ENCODE measurements around the gene JAG2.

The JAG2 gene

DNA sequence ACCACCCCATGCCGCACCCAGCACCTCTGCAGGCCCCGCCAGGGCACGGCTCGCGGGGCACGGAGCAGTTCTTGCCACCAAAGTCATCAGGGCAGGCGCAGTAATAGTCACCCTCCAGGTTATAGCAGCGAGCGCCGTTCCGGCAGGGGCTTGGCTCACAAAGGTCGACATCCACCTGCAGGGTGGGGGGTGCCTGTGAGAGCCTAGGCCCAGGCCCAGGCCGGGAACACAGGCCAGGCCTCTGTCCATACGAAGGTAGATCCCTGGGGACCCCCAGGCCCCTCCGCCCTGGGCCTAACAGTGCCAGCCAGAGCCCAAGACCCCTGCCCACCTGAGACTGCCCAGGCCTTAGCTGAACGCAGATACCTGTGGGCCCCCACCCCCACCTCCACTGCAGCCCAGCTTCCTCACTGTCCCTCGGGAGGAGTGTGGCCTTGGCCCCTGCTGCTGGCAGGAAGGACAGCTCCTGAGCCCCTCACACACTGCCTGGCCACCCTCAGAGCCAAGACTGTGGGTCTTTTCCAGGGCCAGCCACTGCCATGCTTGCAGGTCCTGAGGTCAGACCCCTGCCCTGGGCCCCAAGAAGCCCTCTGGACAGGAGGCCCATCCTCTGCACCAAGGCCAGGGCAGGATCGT, 19.3 kb downstream of the JAG2 start:
- no peak for DNase-seq

DNA sequence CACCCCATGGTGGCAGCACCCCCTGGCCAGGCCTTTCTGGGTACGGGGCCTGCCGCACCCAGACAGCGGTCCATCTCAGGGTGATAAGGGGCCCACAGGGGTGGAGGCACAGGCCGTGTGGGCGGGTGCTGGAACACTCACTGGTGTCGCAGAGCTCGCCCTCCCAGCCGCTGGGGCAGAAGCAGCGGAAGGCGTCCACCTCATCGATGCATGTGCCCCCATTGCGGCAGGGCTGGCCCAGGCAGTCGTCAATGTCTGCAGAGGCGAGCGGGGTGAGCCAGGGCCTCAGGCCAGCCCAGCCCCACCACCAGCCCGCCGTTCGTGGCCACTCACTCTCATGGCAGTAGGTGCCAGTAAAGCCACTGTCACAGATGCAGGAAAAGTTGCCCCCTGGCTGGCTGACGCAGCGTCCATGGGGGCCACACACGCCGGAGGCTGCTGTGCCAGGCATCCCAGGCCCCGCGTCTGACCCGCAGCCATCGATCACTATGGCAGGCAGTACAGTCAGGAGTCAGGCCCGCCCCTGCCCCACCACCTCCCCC, 19.9 kb downstream of the JAG2 start:
- no peak for DNase-seq

DNA sequence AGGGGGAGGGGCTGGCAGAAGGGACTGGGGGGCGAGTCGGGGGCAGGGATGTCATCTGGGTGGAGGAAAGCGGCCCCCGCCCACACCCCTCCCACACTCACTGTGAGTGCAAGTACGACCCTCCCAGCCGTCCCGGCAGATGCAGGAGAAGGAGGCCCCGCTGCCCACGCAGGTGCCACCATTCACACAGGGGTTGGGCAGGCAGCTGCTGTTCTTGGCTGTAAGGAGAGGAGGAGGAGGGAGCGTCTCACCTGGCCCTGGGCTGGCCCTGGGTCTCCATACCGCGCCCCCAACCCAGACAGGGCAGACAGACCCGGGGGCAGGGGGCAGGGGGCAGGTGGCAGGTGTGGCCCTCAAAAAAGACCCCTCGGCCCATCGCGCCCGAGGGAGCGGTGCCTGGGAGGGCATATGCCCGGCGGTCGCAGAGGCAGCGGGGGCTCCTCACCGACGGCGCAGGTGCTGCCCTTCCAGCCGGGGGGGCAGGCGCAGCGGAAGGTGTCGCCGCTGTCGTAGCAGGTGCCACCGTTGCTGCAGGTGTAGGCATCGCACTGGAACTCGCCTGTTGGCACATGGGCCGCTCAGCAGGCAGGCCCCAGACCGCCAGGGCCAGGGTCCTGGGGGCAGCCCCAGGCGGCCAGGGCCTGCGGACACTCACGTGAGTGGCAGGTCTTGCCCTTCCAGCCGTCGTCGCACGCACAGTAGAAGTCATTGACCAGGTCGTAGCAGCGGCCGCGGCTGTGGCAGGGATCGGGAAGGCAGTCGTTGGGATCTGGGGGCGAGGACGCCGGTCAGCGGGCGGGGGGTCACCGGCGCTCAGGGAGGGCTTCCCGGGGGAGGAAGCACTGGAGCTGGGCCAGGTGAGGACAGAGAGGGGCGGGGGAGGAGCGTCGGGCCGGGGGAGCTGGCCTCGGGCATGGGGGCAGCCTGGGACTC, 20.6 kb downstream of the JAG2 start:
- DNase-seq: no peak

DNA sequence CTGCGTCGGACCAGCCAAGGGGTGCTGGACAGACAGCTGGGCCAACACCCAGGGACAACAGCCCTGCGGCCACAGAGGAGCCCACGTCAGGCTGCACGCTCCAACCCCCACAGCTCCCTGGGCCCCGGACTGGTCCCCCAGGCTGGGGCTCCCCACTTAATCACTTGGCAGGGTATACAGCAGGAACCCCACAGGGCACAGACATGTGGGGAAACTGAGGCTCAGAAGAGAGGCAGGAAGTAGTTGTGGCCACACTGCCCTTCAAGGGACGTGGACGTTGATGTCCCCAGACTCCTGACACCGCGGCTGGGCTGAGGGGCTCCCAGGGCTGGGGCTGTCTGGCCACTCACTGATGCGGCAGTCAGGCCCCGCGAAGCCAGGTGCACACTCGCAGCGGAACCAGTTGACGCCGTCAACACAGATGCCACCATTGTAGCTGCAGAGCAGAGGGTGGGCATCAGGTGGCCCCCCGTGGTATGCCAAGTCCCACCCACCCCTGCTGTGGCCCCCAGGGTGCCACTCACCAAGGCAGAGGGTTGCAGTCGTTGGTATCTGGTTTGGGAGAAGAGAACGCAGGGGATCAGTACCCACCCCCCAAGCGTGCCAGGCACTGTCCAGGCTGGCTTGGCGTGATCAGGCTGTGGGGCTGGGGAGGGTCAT, 21.5 kb downstream of the JAG2 start:
- DNase-seq: no peak

DNA sequence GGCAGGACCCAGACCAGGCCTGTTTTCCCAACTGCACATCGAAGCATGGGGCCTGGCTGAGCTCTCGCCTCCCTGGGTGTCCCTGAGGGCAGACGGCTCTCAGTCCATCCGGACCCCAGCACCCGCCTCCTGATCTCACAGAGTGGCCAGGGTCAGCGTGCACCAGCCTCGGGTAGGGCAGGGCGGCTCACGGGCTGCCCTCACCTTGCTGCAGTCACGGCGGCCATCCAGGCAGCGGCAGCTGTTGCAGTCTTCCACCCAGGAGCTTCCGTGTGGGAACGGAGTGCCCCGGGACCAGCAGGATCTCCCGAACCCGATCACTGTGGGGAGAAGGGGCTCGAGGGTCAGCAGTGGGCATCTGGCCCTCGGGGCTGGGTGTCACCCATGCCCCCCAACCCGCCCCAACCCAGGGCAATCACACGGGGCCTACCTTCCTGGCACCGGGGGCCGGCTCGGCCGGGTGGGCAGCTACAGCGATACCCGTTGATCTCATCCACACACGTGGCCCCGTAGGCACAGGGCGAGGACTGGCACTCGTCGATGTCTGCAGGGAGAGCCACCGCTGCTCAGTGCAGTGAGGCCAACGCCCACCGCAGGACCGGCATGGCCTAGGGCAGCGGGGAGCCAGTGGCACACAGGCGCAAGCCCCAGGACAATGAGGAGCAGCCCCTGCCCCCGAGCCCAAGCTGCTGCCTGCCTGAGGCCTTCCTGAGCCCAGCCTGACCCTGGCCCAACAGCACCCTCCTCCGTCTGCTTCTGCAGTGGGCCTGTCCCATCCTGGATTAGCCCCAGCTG, 22.2 kb downstream of the JAG2 start:
- no peak for DNase-seq

DNA sequence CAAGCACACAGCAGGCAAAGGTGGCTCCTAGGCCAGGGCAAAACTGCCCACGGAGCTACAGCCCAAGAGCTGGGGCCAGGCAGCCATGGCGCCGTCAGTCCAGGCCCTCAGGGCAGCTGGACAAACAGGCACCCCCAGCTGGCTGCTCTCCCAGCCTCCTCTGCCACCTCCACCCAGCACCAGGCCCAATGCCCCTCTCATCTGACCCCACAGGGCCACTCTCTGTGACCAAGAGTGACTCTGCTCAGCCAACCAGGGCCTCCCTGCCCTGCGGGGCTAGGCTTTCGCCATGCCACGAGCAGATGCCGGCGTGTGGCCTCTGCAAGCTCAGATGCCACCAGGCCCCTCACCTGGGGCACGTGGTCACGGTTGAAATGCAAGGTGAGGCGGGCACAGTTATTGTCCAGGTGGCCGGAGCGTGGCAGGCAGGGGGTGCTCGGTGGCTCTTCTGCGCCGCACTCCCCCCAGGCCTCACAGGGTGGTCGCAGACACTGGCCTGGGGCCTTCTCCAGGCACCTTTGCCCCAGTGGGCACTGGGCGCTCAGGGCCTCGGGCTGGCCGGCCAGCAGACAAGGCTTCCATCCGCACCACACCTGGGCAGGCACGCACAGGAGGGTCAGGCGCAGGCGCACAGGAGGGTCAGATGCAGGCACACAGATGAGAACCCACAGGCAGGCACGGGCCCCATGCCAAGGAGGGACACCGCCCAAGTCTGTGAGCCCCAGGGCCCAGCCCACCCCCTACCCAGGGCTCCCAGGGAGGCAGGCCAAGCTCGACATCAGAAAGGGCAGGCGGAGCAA, 23.0 kb downstream of the JAG2 start:
- DNase-seq: no peak

DNA sequence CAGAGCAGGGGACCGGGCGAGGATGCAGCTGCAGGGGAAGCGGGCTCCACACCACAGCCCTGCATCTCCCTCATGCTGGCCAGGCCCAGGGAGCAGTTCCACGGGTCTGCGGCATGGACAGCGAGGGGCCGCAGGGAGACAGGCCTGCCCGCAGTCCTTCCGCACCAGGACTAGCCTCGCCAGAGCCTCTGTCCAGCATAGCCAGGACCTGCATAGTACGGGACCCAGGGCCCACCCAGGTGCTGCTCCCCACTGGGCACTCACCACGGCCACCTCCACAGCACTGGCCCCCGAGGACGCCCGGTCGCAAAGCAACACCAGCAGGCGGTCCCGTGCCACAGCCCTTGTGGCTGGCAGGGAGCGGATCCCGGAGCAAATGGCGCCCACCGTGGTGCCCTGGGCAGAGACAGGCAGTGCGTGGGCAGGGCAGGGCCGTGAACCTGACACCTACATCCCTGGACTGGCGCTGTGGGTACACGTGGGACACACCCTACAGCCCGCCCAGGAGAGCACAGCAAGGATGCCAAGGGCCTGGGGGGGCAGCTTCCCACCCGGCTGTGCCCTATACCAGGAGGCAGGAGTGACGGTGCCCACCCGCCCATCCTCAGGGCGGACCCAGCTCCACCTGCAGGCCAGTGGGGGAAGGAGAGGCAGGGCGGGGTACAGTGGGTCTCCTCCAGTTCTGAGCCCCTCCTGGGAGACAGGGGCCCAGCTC, 23.8 kb downstream of the JAG2 start:
- DNase-seq: no peak

DNA sequence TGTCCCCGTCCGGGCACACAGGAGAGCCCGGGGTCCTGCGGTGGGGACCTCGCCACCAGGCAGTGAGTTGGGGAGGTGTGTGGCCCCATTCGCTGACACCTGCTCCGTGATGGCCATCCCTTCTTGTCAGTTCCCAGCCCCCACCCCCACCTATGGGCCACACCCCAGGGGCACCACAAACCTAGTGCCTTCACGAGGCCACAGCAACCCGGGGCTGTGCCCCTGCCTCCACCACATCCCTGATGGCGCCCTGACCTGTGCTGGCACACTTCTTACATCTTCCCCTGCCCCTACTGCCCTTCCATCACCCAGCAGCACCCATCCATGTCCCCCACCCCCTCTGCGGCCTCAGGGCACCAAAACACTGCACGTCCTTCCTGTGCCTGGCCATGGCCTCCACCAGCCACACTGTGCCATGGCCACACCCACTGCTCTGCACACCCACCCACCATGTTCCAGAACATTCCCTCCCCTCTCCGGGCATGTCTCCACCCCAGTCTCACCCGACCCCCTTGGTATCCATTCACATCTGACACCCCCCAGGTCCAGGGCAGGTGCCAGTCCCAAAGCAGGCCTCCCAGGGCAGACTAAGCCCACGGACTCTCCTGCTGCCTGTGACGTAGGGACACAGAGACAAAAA, 24.4 kb downstream of the JAG2 start:
- no peak for DNase-seq

DNA sequence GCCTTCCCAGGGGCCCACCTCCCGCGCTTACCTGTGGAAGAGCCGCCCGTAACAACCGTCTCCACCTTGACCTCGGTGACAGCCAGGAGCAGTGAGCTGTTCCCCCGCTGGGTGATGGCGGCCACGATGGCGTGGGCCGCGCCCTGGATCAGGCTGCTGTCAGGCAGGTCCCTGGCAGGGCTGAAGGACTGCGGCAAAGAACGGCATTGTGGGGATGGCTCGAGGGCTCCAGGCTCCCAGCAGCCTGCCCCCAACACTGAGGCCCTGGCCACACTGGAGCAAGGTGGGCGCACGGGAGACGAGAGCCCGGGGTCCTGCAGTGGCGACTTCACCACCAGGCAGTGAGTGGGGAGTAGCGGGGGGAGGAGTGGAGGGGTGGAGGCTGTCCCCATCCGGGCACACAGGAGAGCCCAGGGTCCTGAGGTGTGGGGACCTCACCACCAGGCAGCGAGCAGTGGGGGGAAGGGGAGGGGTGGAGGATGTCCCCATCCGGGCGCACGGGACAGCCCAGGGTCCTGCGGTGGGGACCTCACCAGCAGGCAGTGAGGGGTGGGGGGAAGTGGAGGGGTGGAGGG, 25.0 kb downstream of the JAG2 start:
- no peak for DNase-seq

DNA sequence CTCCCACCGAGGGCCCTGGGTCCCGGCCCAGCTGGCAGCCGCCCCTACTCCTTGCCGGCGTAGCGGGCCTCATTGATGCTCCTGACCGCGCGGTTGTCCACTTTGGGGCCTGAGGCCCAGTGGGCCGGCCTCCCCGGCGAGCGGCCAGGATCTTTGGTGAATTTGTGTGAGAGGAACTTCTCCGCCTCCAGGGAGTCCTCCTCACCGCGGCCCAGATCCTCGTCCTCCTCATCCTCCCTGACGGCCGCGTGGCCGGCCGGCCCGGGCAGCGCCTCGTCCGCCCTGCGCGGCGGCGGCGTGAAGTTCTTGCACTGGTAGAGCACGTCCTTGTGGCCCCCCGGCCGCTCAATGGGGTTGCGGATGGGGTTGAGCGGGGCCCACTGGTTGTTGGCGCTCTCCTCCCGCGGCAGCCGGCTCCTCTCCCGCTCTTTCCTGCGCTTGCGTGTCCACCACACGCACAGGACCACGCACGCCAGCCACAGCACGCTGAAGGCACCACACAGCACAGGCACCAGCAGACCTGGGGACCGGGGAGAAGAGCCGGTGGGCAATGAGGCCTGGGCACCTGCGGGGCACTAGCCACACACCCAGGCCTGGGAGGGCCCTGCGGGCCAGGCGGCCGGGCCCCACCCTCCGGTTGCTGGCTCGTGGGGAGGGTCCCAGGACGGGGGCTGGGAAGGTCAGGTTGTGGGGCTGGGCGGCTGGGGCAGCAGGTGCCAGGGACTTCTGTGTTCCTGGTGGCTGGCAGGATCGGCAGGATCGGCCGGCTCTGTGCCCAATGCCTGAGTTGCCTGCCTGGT, 25.7 kb downstream of the JAG2 start:
- DNase-seq: no peak

DNA sequence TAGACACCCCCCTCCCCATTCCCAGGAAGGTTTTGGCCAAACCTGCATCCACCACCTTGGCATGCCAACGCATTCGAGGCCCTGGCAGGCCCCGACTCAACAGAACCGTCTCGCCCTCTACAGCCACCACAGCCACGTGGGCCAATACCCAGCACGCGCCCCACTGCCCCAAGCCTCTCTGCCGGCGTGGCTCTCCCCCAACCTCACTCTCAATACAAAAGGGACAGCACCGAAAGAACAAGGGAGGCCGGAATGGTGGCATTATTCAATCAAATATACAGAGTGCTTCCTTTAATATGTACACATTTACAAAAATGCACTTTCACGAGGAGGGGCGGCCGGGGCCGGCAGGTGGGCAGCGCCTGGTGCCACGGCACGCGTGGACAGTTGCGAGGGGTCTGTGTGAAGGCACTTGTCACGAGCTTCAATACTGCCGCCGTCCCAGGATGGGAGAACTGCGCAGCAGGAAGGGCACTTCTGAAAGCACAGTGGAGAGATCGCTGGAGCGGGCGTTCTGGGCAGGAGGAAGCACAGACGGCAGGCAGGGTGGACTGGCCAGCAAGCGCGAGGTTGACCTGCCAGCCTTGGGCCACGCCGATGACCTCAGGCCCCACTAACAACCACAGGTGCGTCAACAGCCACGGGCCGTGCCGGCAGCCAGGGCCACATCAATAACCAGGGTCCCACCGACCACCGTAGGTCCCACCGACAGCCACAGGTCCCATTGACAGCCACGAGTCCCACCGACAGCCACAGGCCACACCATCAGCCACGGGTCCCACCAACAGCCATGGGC, 26.9 kb downstream of the JAG2 start:
- DNase-seq: no peak

DNA sequence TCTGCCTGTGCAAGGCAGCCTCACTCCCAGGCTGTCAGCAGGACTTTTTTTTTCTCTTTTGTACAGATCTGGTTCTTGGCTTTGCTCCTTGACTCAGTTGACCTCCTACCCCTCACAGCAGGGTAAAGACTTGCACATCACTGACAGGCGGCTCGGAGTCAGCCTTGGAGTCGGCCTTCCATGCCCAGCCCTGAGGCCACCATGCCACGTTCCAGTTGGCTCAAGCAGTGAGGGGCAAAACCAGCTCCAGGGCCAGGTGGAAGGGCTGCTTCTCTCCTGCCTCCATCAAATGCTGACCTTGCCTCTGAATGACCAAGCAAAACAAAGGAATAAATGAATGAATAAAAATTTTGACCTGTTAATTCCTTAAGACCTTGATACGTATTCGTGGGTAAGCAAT, 27.6 kb downstream of the JAG2 start:
- DNase-seq: no peak

DNA sequence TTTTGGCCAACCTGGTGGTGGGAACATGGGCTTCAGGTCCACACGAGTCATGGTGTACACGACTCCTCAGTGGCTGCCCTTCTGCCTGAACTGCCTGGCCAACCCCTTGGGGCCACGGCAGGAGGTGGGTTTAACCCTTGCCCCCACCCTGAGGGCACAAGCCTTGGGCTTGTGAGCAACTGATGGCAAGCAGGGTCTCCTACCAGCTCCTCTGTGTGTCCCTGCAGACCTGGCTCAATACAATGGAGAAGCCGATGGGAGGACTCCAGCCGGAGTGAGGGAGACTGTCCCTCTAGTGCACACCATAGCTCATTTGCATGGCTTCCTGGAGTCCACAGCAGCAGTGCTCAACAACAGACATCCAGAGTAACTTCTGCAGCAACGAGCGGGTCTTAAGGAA, 28.0 kb downstream of the JAG2 start:
- no peak for DNase-seq

DNA sequence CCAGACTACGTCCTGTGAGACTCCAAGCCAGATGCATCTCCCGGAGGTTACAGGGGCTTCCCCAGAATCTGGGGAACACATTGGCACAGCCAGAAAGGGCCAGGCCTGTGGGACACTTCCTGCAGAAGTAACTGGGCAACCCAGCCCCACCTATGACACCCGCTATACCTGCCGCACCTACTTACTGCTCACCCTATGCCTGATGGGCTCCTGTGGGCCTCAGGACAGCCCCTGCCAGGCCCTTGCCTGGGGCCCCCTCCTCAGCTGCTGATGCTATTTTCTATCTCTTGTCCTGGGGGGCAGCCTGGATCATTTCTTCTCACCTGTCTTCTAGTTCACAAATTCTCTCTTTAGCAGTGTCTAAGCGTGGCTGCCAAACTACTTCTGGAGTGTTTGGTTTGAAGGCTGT, 28.7 kb downstream of the JAG2 start:
- DNase-seq: no peak

DNA sequence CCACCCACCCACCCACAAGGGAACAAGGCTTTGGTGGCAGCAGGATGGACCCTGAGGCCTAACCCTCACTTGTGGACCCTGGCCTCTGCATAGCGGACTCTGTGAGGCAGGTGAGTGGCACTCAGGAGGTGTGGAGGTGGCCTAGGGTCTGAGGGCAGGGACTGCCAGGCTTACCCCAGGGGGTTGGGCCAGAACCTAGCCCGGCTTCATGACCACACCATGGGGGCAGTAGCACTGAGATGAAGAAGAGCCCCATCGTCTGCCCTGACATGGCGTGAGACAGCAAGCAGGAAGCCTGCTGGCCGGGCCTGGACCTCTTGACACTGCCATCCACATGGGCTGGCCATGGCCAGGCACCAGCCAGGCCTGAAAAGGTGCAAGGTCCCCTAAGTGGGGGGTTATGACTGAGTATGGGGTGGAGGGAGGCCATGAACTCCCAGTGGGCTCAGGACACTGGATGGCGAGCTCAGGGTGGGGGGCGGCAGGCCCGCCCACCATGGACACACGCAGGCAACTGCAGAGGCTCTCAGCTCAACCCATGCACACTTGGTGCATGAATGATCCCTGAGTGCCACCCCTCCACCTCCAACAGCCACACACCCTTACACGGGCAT, 29.3 kb downstream of the JAG2 start:
- DNase-seq: no peak

DNA sequence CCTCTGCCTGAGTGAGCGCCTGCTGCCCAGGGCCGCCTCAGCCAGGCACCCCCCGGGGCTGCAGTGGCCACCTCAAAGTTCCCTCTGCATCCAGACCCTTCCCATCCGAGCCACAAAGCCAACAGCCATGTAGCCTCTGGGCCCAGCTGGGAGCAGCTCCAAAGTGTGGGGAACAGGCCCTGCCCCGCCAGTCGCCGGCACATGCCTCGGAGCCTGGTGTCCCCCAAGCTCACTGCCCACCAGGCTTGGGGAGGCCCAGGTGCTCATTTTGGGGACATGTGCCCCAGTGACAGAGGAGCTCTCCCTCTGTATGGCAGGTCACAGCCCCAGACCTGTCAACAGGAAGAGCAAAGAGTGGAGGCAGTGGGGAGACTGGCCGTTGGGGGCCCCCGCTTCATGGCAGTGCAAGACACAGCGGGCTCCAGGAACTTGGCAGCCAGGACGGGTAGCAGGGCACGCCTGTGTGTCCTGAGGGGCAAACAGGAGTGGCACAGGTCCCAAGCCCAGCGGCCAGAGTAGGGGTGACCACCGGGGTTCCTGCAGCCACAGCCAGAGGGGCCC, 29.9 kb downstream of the JAG2 start:
- no peak for DNase-seq

DNA sequence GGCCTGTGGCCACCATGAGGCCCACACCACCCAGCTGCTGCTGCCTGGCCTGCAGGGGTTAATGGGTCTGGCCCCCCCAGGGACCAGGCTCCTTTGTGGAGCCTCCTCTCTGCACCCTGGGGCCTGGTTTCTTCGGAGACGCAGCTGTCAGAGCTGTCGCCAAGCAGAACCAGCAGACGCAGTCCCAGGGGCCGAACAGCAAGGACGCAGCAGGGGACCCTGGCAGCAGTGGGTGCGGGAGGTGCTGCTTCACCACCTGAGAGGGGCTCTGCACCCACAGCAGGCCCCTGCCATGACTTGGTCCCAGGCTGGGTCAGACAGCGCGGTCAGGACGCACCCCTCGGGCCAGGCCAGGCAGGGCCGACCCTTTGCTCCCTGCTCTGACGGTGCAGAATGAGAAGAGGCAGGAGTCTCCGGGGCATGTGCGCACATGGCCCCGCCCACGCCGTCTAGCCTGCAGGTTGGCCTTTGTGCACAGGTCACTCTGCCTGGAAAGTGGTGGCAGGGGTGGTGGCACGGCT, 30.5 kb downstream of the JAG2 start:
- DNase-seq: no peak

All from eye (tissue), 1 donor.